ENCODE data around the gene PLCL2.

PLCL2 gene

GRCh38 chr3:17003457-17003856, 118.7 kb downstream of the PLCL2 start:
- Histone ChIP-seq H3K27me3 (replicated peaks; ENCODE audit: control insufficient read depth, insufficient read depth, low read length) (no peaks in the 10 kb centered on the region), H3K4me3 (replicated peaks; ENCODE audit: low read depth, low read length) (no peak overlapping the region), H3K36me3 (ENCODE audit: control insufficient read depth, insufficient read depth, low read length) (no peaks in the 10 kb centered on the region)
- DNase-seq (ENCODE audit: extremely low read depth, insufficient read length) = no peak
- TF ChIP-seq CTCF (IDR thresholded peaks at IDR 0.05; ENCODE audit: insufficient read depth, low read length, poor library complexity, severe bottlenecking) = no peak

GRCh38 chr3:17006132-17006852, 121.5 kb downstream of the PLCL2 start:
- no peak for DNase-seq (ENCODE audit: extremely low read depth, insufficient read length)
- Histone ChIP-seq H3K4me3 (replicated peaks; ENCODE audit: low read depth, low read length) (no peak overlapping the region), H3K27me3 (replicated peaks; ENCODE audit: control insufficient read depth, insufficient read depth, low read length) (no peaks in the 10 kb centered on the region), H3K36me3 (ENCODE audit: control insufficient read depth, insufficient read depth, low read length) (peaks cover 4% of the 10 kb centered on the region)
- no peak for TF ChIP-seq CTCF (IDR thresholded peaks at IDR 0.05; ENCODE audit: insufficient read depth, low read length, poor library complexity, severe bottlenecking)

- peaks cover 4% of the 10 kb centered on the region for H3K36me3 ChIP-seq (ENCODE audit: control insufficient read depth, insufficient read depth, low read length)
- H3K4me3 ChIP-seq (replicated peaks; ENCODE audit: low read depth, low read length) = no peak overlapping the region
- TF ChIP-seq CTCF (IDR thresholded peaks at IDR 0.05; ENCODE audit: insufficient read depth, low read length, poor library complexity, severe bottlenecking) = no peak
Observed at GRCh38 chr3:17007284-17007683, 122.5 kb downstream of the PLCL2 start.

GRCh38 chr3:17009826-17010225, 125.1 kb downstream of the PLCL2 start:
- DNase-seq (ENCODE audit: extremely low read depth, insufficient read length) = no peak
- Histone ChIP-seq H3K4me3 (replicated peaks; ENCODE audit: low read depth, low read length) (no peak overlapping the region), H3K27me3 (replicated peaks; ENCODE audit: control insufficient read depth, insufficient read depth, low read length) (no peaks in the 10 kb centered on the region), H3K36me3 (ENCODE audit: control insufficient read depth, insufficient read depth, low read length) (peaks cover 4% of the 10 kb centered on the region)
- TF ChIP-seq CTCF (IDR thresholded peaks at IDR 0.05; ENCODE audit: insufficient read depth, low read length, poor library complexity, severe bottlenecking) = no peak

More at GRCh38 chr3:17007284-17007683, 122.5 kb downstream of the PLCL2 start:
- DNase-seq (ENCODE audit: extremely low read depth, insufficient read length) = no peak
- no peaks in the 10 kb centered on the region for H3K27me3 ChIP-seq (replicated peaks; ENCODE audit: control insufficient read depth, insufficient read depth, low read length)

GRCh38 chr3:17011728-17012338, 127.1 kb downstream of the PLCL2 start:
- no peak for TF ChIP-seq CTCF (IDR thresholded peaks at IDR 0.05; ENCODE audit: insufficient read depth, low read length, poor library complexity, severe bottlenecking)
- no peak for DNase-seq (ENCODE audit: extremely low read depth, insufficient read length)

More at GRCh38 chr3:17011728-17012338, 127.1 kb downstream of the PLCL2 start:
- Histone ChIP-seq H3K36me3 (ENCODE audit: control insufficient read depth, insufficient read depth, low read length) (peaks cover 4% of the 10 kb centered on the region), H3K27me3 (replicated peaks; ENCODE audit: control insufficient read depth, insufficient read depth, low read length) (no peaks in the 10 kb centered on the region), H3K4me3 (replicated peaks; ENCODE audit: low read depth, low read length) (no peak overlapping the region)

Data from GM06990 (cell line).